Lung (tissue), 12 donors: ENCODE results near the gene SYNGR2. TPM values are rescaled to one million over a fixed set of nuclear protein-coding genes. Genes with fewer than 3 reads are reported as not detected.
A peak's percentile ranks its signal among the peaks of the same experiment; 100 is the strongest.
"Not testable (repeated sequence)": the region's sequence is repeated elsewhere in the genome, so short reads cannot be mapped to it uniquely, and the experiment has no call there.

Experiments
- ATAC-seq: fragments of 200-7000 bp; cut with Tn5 transposase; one replicate; pipeline ENCODE4 v1.9.1; 2020; ENCODE audit warnings: moderate number of reproducible peaks; ENCODE audit not compliant: insufficient read depth, low FRiP score
- DNase-seq, 3 donors: peaks; one replicate each; pipeline ENCODE4 v3.0.0-alpha.2; 2013 to 2017
- H3K27ac ChIP-seq, 2 donors: one replicate each; pipeline ENCODE4 v1.5.1; 2013; ENCODE audit warnings: mild to moderate bottlenecking in 2 of 2, moderate library complexity in 2 of 2, control low read depth in 1 of 2, inconsistent platforms in 1 of 2, low read depth in 1 of 2, low read length in 1 of 2
- H3K27me3 ChIP-seq, 3 donors: one replicate each; pipeline ENCODE4 v1.5.1; 2013; ENCODE audit warnings: low read length in 2 of 3; ENCODE audit not compliant: control insufficient read depth in 3 of 3, insufficient read depth in 3 of 3
- H3K36me3 ChIP-seq, 4 donors: one replicate each; pipeline ENCODE4 v1.5.1; 2013; ENCODE audit warnings: low read length in 4 of 4, mild to moderate bottlenecking in 1 of 4, moderate library complexity in 1 of 4; ENCODE audit not compliant: control insufficient read depth in 4 of 4, insufficient read depth in 4 of 4
- H3K4me1 ChIP-seq, 5 donors: one replicate each; pipeline ENCODE4 v1.5.1; 2013; ENCODE audit warnings: low read length in 5 of 5, mild to moderate bottlenecking in 2 of 5, moderate library complexity in 1 of 5; ENCODE audit not compliant: control insufficient read depth in 5 of 5, insufficient read depth in 5 of 5
- H3K4me3 ChIP-seq: one replicate; pipeline ENCODE4 v1.5.1; 2013; ENCODE audit warnings: mild to moderate bottlenecking, control low read depth, moderate library complexity
- H3K9ac ChIP-seq, 2 donors: one replicate each; pipeline ENCODE4 v1.5.1; 2013; ENCODE audit warnings: low read length in 2 of 2, control low read depth in 1 of 2; ENCODE audit not compliant: insufficient read depth in 1 of 2
- H3K9me3 ChIP-seq, 4 donors: one replicate each; pipeline ENCODE4 v1.5.1; 2013; ENCODE audit warnings: low read length in 3 of 4, mild to moderate bottlenecking in 1 of 4, moderate library complexity in 1 of 4; ENCODE audit not compliant: control insufficient read depth in 4 of 4, insufficient read depth in 3 of 4
- CTCF ChIP-seq: IDR thresholded peaks from 2 replicates; pipeline ENCODE4 v1.5.1; 2012; ENCODE audit warnings: mild to moderate bottlenecking; ENCODE audit errors: control extremely low read depth, extremely low read depth
- WGBS, 2 donors: extraction: QIAGEN DNeasy Blood & Tissue Kit; methylation state at CpG; one replicate each; pipeline ENCODE4 v1.1.7; 2013; 5-methylcytosine and 5-hydroxymethylcytosine counted together
- polyA plus RNA-seq, 2 donors: library from polyadenylated mRNA; stranded (reverse); fragments of 200-250 nt; gene quantifications; one replicate each; pipeline ENCODE4 v1.2.1, GENCODE V29; 2013
- total RNA-seq, 2 donors: library from RNA; depleted of rRNA in 1 of 2; stranded (reverse); fragments of >200 nt in 1 of 2; gene quantifications; one replicate each; pipeline ENCODE4 v1.2.1, GENCODE V29; 2014 to 2021
- donor health status: control.
- donor health status: control.
- donor health status: Bipolar disorder and iron deficiency.
- donor health status: healthy.
- donor health status: DM: yes; HTN: yes; CAD: no.

Gene SYNGR2
- total and polyA plus RNA-seq, 4 donors: 111 to 212 (median 188) TPM

DNA sequence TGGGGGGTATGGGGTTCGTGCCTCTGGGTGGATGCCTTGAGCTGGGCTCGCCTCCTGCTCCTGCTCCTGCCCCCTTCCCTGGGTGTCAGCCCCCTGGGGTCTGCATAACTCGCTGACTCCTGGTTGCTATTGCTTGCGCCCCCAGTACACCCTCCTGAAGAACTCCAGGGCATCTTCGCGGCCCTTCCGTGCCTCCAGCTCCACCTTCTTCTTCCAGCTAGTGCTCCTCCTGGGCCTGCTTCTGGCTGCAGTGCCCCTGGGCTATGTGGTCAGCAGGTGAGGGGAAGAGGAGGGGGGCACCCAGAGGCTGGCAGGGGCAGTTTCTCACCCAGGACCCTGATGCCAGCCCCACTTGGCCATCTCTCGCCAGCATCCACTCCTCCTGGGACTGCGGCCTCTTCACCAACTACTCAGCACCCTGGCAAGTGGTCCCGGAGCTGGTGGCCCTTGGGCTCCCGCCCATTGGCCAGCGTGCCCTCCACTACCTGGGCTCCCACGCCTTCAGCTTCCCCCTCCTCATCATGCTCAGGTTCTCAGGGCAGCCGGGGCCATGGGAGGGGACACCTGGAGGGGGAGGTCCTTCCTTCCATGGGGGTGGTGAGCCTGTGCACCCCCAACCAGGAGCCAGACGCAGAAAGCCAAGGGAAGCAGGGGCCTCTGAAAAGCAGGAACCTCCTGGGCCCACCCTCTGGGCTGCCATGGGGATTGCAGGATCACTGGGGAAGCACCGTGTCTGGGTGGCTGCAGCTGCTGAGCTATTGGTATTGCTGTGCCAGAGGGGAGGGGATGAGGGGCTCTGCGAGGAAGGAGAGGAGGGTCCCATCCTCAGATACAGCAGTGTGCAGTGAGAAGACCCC, 29.9 kb upstream of the SYNGR2 start:
- Histone ChIP-seq H3K36me3 (peaks cover 0 to 1% (median 0%) of the 10 kb centered on the region in 4 donors), H3K27ac (no peak overlapping the region), H3K27me3 (no peaks in the 10 kb centered on the region), H3K4me3 (no peak overlapping the region), H3K9ac (no peak overlapping the region), H3K9me3 (no peaks in the 10 kb centered on the region), H3K4me1 (peaks cover 0 to 14% (median 0%) of the 10 kb centered on the region in 5 donors)
- DNase-seq (no peak), ATAC-seq (no peak)
- TF ChIP-seq CTCF: no peak
- 75 to 83% methylated on average over 17 of the region's 17 CpGs for WGBS, 2 donors

GRCh38 chr17:78139861-78140168, 28.6 kb upstream of the SYNGR2 start:
- H3K4me1 ChIP-seq: peaks cover 0 to 18% (median 13%) of the 10 kb centered on the region in 5 donors
- H3K4me3 ChIP-seq, H3K36me3 ChIP-seq, H3K27me3 ChIP-seq, ATAC-seq, DNase-seq, H3K9me3 ChIP-seq, H3K9ac ChIP-seq: not testable (repeated sequence)
- peak overlapping the region in 1 of 2 donors; percentile 7 for H3K27ac ChIP-seq
- WGBS, 2 donors: 73 to 80% methylated on average over 12 of the region's 12 CpGs

GRCh38 chr17:78140169-78141051, 28.0 kb upstream of the SYNGR2 start:
- Histone ChIP-seq H3K9ac (no peak overlapping the region), H3K36me3 (no peaks in the 10 kb centered on the region), H3K27me3 (no peaks in the 10 kb centered on the region), H3K4me1 (peaks cover 0 to 24% (median 17%) of the 10 kb centered on the region in 5 donors), H3K27ac (peak overlapping the region in 1 of 2 donors; percentile 71), H3K9me3 (no peaks in the 10 kb centered on the region), H3K4me3 (no peak overlapping the region)
- 23 to 36% methylated on average over 42 to 58 of the region's 58 CpGs for WGBS, 2 donors
- peak; percentile 90 for ATAC-seq
- DNase-seq: peak; percentile 74 to 88 (median 80)
- no peak for TF ChIP-seq CTCF
